Uterus (tissue), 2 donors: ENCODE results near the gene USP22.

Experiments used
- POLR2A ChIP-seq, 2 donors: fragments of 450-650 bp; IDR thresholded peaks; one replicate each; pipeline ENCODE4 v1.6.1; 2016; ENCODE audit warnings: antibody characterized with exemption in 2 of 2, mild to moderate bottlenecking in 1 of 2, moderate library complexity in 1 of 2
- TF ChIP-seq, protein P1 (sequence below), 4 experiments: fragments of 200-600 bp in 2 of 4; fragments of 450-650 bp in 2 of 4; sonication (generic) in 2 of 4; IDR thresholded peaks; one replicate each; pipeline ENCODE4 v1.5.1; 2016 to 2019; ENCODE audit warnings: antibody characterized with exemption in 4 of 4, mild to moderate bottlenecking in 2 of 4, moderate library complexity in 1 of 4

GRCh38 chr17:20998571-20999043 lies 44.2 kb downstream of the USP22 start:
- TF ChIP-seq, protein P1, sequence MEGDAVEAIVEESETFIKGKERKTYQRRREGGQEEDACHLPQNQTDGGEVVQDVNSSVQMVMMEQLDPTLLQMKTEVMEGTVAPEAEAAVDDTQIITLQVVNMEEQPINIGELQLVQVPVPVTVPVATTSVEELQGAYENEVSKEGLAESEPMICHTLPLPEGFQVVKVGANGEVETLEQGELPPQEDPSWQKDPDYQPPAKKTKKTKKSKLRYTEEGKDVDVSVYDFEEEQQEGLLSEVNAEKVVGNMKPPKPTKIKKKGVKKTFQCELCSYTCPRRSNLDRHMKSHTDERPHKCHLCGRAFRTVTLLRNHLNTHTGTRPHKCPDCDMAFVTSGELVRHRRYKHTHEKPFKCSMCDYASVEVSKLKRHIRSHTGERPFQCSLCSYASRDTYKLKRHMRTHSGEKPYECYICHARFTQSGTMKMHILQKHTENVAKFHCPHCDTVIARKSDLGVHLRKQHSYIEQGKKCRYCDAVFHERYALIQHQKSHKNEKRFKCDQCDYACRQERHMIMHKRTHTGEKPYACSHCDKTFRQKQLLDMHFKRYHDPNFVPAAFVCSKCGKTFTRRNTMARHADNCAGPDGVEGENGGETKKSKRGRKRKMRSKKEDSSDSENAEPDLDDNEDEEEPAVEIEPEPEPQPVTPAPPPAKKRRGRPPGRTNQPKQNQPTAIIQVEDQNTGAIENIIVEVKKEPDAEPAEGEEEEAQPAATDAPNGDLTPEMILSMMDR (IDR thresholded peaks at IDR 0.05), result no peak
- TF ChIP-seq POLR2A (IDR thresholded peaks at IDR 0.05), result no peak
